Measurements from ENCODE around the gene HID1.
A peak's percentile ranks its signal among the peaks of the same experiment; 100 is the strongest.

The HID1 gene

GRCh38 chr17:74964988-74965622 lies 7.5 kb downstream of the HID1 start:
- DNase-seq, result no peak

- DNase-seq, result no peak
Measured at GRCh38 chr17:74964246-74964761, 8.3 kb downstream of the HID1 start.

GRCh38 chr17:74963656-74964055 lies 8.9 kb downstream of the HID1 start:
- no peak for DNase-seq

GRCh38 chr17:74962622-74963394 lies 9.8 kb downstream of the HID1 start:
- DNase-seq, result peak; percentile 30

- peak; percentile 76 for DNase-seq
Measured at GRCh38 chr17:74961657-74962350, 10.8 kb downstream of the HID1 start.

GRCh38 chr17:74960570-74961342 lies 11.8 kb downstream of the HID1 start:
- DNase-seq, result peak; percentile 63

- no peak for DNase-seq
Measured at GRCh38 chr17:74959826-74960515, 12.6 kb downstream of the HID1 start.

- DNase-seq, result peak; percentile 44
Measured at GRCh38 chr17:74957935-74958740, 14.4 kb downstream of the HID1 start.

- no peak for DNase-seq
Measured at GRCh38 chr17:74956093-74956492, 16.5 kb downstream of the HID1 start.

GRCh38 chr17:74954665-74955421 lies 17.7 kb downstream of the HID1 start:
- no peak for DNase-seq

GRCh38 chr17:74954115-74954514 lies 18.4 kb downstream of the HID1 start:
- DNase-seq, result no peak

GRCh38 chr17:74953134-74953687 lies 19.3 kb downstream of the HID1 start:
- no peak for DNase-seq

- no peak for DNase-seq
Measured at GRCh38 chr17:74952431-74953133, 20.0 kb downstream of the HID1 start.

- no peak for DNase-seq
Measured at GRCh38 chr17:74951680-74952421, 20.7 kb downstream of the HID1 start.

GRCh38 chr17:74951065-74951464 lies 21.5 kb downstream of the HID1 start:
- no peak for DNase-seq

GRCh38 chr17:74950207-74950606 lies 22.4 kb downstream of the HID1 start:
- DNase-seq, result no peak

- no peak for DNase-seq
Measured at GRCh38 chr17:74949455-74950115, 23.0 kb downstream of the HID1 start.

GRCh38 chr17:74947041-74947754 lies 25.4 kb downstream of the HID1 start:
- no peak for DNase-seq

All from NCI-H1694 treated with DMSO at 0.1 percent for 48 hours (cell line).